ENCODE results near the gene PLLP. TPM values are rescaled to one million over a fixed set of nuclear protein-coding genes. Genes with fewer than 3 reads are reported as not detected.
"Not testable (repeated sequence)": the region's sequence is repeated elsewhere in the genome, so short reads cannot be mapped to it uniquely, and the experiment has no call there.

PLLP gene
- total RNA-seq, 1 donor from 2014 or later = 1.1 TPM

DNA sequence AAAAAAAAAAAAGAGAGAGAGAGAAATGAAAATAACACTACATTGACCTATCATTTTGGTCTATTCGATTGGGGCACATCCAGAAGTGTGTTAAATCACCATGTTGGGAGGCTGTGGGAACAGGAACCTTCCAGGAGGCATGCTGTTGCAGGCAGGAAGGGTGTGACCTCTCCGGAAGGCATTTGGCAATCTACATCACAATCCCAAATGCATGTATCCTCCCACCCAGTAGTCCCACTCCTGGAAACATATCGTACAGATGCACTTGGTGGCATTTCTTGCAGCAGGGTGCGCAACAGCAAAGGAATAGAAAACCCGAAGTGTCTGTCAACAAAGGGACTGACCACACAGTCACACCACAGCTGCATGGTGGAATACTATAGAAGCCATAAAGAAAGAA, 7.9 kb downstream of the PLLP start:
- Mint-ChIP-seq H3K4me3 (no peak overlapping the region), H3K27ac (no peak overlapping the region), H3K27me3 (ENCODE audit: low read depth) (peaks cover 5% of the 10 kb centered on the region), H3K4me1 (peaks cover 7% of the 10 kb centered on the region), H3K9me3 (no peaks in the 10 kb centered on the region), H3K36me3 (no peaks in the 10 kb centered on the region)
- no peak for TF ChIP-seq CTCF (IDR thresholded peaks at IDR 0.05; ENCODE audit: unreplicated experiment)
- DNase-seq (ENCODE audit: low spot score in 2 of 2, unreplicated experiment in 2 of 2) = no peak

DNA sequence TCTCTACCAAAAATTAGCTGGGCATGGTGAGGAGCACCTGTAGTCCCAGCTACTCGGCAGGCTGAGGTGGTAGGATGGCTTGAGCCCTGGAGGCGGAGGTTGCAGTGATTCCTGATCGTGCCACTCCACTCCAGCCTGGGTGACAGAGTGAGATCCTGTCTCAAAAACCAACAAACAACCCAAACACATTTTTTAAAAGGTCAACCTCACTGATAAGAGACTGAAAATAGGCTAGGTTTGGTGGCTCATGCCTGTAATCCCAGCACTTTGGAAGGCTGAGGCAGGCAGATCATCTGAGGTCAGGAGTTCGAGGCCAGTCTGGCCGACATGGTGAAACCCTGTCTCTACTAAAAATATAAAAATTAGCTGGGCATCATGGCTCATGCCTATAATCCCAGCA, 8.5 kb downstream of the PLLP start:
- not testable (repeated sequence) for H3K9me3 Mint-ChIP-seq; DNase-seq (ENCODE audit: low spot score in 2 of 2, unreplicated experiment in 2 of 2); H3K4me1 Mint-ChIP-seq; H3K27me3 Mint-ChIP-seq (ENCODE audit: low read depth); H3K36me3 Mint-ChIP-seq; H3K4me3 Mint-ChIP-seq; H3K27ac Mint-ChIP-seq

GRCh38 chr16:57273826-57274225, 10.6 kb downstream of the PLLP start:
- TF ChIP-seq CTCF (IDR thresholded peaks at IDR 0.05; ENCODE audit: unreplicated experiment) = no peak
- Mint-ChIP-seq H3K27ac (no peak overlapping the region), H3K27me3 (ENCODE audit: low read depth) (no peaks in the 10 kb centered on the region), H3K4me3 (no peak overlapping the region), H3K9me3 (no peaks in the 10 kb centered on the region), H3K36me3 (no peaks in the 10 kb centered on the region), H3K4me1 (peaks cover 7% of the 10 kb centered on the region)
- no peak for DNase-seq (ENCODE audit: low spot score in 2 of 2, unreplicated experiment in 2 of 2)

DNA sequence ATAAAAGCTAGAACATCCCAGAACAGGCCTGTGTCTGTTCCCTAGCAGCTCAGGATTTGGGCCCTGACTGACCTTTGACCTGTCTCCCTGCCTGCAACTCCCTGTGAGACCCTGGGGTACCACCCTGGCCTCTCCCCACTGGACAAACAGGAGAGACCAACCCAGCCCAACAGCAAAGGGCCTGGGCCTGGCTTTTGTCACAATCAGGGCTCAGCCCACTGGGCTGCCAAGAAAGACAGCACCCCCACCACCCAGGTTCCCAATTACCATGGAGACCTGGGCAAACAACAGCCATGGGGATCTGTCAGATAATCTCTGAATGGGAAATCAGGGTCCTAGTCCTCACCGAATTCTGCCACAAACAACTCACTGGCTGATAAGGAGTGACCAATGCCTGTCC, 11.1 kb downstream of the PLLP start:
- no peak for DNase-seq (ENCODE audit: low spot score in 2 of 2, unreplicated experiment in 2 of 2)
- Mint-ChIP-seq H3K4me3 (no peak overlapping the region), H3K27ac (no peak overlapping the region), H3K4me1 (peaks cover 11% of the 10 kb centered on the region), H3K36me3 (no peaks in the 10 kb centered on the region), H3K9me3 (no peaks in the 10 kb centered on the region), H3K27me3 (ENCODE audit: low read depth) (no peaks in the 10 kb centered on the region)
- no peak for TF ChIP-seq CTCF (IDR thresholded peaks at IDR 0.05; ENCODE audit: unreplicated experiment)

DNA sequence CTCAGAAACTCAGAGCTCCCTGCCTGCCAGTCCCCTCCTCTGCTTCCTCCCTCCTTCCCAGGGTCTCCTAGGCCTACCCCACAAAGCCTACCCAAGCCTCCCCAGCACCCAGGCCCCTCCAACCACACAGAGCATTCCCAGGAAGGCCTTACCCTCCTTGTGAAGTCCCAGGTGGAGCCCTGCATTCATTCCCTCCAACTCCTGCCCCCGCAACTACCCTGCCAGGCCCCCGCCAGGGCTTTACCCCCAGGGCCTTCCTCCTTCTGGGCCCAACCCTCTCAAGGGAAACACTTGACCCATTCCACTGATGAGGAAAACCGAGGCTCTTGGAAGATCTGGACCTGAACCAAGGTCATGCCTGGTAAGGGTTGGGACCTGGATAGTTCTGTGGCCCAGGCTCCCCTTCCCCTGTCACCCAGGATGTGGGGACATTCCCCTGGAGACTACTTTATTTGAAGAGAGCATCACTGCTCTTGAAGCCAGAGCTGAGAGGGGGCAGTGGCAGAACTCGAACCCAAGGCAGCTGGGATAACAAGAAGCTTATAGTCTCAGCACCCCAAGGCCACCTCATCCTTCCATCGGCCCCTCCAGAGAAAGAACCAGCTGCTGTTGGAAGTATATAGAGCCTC, 12.5 kb downstream of the PLLP start:
- Mint-ChIP-seq H3K9me3 (no peaks in the 10 kb centered on the region), H3K27me3 (ENCODE audit: low read depth) (no peaks in the 10 kb centered on the region), H3K36me3 (no peaks in the 10 kb centered on the region), H3K4me1 (peaks cover 5% of the 10 kb centered on the region), H3K4me3 (no peak overlapping the region), H3K27ac (no peak overlapping the region)
- TF ChIP-seq CTCF (IDR thresholded peaks at IDR 0.05; ENCODE audit: unreplicated experiment) = no peak
- no peak for DNase-seq (ENCODE audit: low spot score in 2 of 2, unreplicated experiment in 2 of 2)

- Mint-ChIP-seq H3K4me1 (peaks cover 14% of the 10 kb centered on the region), H3K36me3 (no peaks in the 10 kb centered on the region), H3K27ac (no peak overlapping the region), H3K27me3 (ENCODE audit: low read depth) (no peaks in the 10 kb centered on the region), H3K9me3 (no peaks in the 10 kb centered on the region), H3K4me3 (no peak overlapping the region)
- no peak for TF ChIP-seq CTCF (IDR thresholded peaks at IDR 0.05; ENCODE audit: unreplicated experiment)
- no peak for DNase-seq (ENCODE audit: low spot score in 2 of 2, unreplicated experiment in 2 of 2)
Measured at GRCh38 chr16:57271063-57271345, 13.5 kb downstream of the PLLP start.
